ENCODE measurements around the gene CLDN34.

CLDN34 gene

DNA sequence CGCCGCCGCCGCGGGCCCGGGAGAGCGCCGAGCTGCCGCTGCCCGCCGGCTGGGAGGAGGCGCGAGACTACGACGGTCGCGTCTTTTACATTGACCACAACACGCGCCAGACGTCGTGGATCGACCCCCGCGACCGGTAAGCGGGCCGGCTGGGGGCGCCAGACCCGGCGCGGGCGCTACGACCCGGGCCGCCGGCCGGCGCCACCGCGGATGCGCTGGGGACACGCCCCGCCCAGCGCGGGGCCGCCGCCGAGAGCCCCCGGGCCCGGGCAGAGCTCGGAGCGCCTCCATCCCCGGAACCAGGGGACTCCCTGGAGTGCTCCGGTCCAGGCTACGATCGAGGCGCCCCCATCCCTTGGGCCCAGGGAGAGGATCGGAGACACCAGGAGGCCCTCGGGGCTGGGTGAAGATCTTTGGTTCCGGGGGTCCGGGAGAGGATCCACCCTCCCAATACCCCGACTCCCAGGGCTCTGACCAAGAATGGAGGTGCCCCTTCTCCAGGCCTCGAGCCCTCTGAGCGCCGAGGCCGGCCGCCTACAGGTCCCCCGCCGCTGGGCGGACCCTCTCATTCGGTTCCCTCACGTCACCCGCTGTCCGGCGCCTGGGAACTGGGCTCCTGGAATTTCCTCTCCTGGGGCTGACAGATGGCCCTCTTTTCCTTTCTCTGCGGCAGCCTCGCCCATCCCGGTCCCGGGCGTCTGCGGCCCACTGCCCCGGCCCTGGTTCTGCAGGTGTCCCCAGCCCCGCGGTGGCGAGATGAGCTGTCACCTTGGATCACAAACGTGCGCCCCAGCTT lies 48.8 kb downstream of the CLDN34 start:
- DNase-seq (ENCODE audit: low read depth): peak; percentile 67

DNA sequence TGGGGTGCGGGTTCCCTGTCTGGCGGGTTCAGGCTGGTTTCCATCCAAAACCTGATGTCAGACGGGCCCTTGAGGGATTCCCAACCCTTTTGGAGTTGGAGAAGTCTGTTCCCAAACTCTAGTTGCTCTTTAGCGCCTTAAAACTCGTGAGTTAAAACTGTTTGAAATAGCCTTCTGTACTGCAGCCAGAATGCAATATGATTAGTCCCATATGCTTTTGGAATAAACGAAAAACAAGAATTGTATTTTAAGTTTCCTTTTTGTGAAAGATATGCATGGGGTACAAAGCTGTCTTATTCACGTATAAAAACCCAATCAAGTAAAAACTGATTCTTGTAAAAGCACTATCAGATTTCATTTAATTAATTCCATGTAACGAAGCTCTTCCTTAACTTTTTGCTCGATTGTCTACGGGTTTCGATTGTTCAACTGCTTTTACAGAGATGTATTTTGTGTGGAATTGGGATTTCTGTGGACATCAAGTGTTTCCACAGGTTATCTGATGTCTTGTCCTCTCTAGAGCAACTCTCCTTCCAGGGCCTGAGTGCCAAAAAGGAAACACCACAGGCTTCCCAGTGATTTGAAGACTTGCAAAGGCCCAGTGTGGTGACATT lies 49.5 kb downstream of the CLDN34 start:
- peak; percentile 31 for DNase-seq (ENCODE audit: low read depth)

DNA sequence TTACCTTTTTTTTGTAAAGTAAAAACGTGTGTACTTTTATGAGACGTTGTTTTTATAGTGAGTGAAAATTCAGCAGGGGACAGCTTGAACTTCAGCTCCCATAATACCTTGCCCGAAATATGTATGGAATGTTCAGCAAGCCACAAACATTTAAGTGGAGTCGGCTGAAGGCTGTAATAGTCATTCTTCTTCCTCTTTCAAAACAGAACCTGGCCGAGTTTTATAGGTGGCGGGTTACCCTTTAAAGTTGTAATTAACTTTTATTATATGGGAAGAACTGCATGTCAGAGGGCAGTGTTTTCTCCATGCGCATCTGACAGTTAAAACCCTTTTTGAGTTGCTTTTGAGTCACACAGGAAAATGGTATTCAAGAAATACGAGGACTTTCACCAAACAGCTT lies 50.7 kb downstream of the CLDN34 start:
- DNase-seq (ENCODE audit: low read depth): peak; percentile 82
